Uterus (tissue), 4 donors: ENCODE data around the gene IRS1. TPM values are rescaled to one million over a fixed set of nuclear protein-coding genes. Genes with fewer than 3 reads are reported as not detected.

Experiments used
- DNase-seq, 2 donors: peaks; one replicate each; pipeline ENCODE4 v3.0.0-alpha.2; 2019 to 2020
- H3K27ac ChIP-seq, 2 donors: fragments of 200-600 bp; sonication (generic); 1 replicate in 1 of 2; 2 replicates in 1 of 2; pipeline ENCODE4 v1.5.1; 2016 to 2018
- H3K27me3 ChIP-seq, 2 donors: fragments of 200-600 bp; sonication (generic); one replicate each; pipeline ENCODE4 v1.5.1; 2018 to 2019; ENCODE audit warnings: control low read depth in 1 of 2
- H3K36me3 ChIP-seq, 2 donors: fragments of 200-600 bp; sonication (generic); one replicate each; pipeline ENCODE4 v1.5.1; 2019; ENCODE audit warnings: control low read depth in 1 of 2
- H3K4me1 ChIP-seq, 2 donors: fragments of 200-600 bp; sonication (generic); one replicate each; pipeline ENCODE4 v1.5.1; 2018 to 2019; ENCODE audit warnings: control low read depth in 1 of 2
- H3K4me3 ChIP-seq, 2 donors: fragments of 200-600 bp; sonication (generic); 1 replicate in 1 of 2; 2 replicates in 1 of 2; pipeline ENCODE4 v1.5.1; 2018 to 2019; ENCODE audit warnings: mild to moderate bottlenecking in 1 of 2
- H3K9me3 ChIP-seq, 2 donors: fragments of 200-600 bp; sonication (generic); one replicate each; pipeline ENCODE4 v1.5.1; 2019; ENCODE audit warnings: control low read depth in 1 of 2
- CTCF ChIP-seq, 4 experiments: fragments of 200-600 bp in 2 of 4; fragments of 450-650 bp in 2 of 4; sonication (generic) in 2 of 4; IDR thresholded peaks; one replicate each; pipeline ENCODE4 v1.5.1; 2016 to 2019; ENCODE audit warnings: antibody characterized with exemption in 4 of 4, mild to moderate bottlenecking in 2 of 4, moderate library complexity in 1 of 4
- POLR2A ChIP-seq, 2 donors: fragments of 450-650 bp; IDR thresholded peaks; one replicate each; pipeline ENCODE4 v1.6.1; 2016; ENCODE audit warnings: antibody characterized with exemption in 2 of 2, mild to moderate bottlenecking in 1 of 2, moderate library complexity in 1 of 2
- intact Hi-C: fragments of 100-400 bp; cut with DNase I; formaldehyde crosslinking; loops from one replicate; pipeline ENCODE4 v1.15.1; 2023; ENCODE audit warnings: low total_unique reads
- total RNA-seq, 4 donors: library from RNA; depleted of rRNA in 3 of 4; stranded (reverse); fragments of >200 nt in 3 of 4; gene quantifications; one replicate each; pipeline versions ENCODE4 v1.1.0 to v1.2.4, GENCODE V29; 2014 to 2023
- donor health status: DM: yes; HTN: yes; CAD: no.

IRS1 gene
- total RNA-seq, 4 donors from 2014 or later = 11.5 to 54.2 (median 29.5) TPM

GRCh38 chr2:226754821-226755604 is 44.6 kb downstream of the IRS1 start:
- H3K4me1 ChIP-seq = no peaks in the 10 kb centered on the region

DNA sequence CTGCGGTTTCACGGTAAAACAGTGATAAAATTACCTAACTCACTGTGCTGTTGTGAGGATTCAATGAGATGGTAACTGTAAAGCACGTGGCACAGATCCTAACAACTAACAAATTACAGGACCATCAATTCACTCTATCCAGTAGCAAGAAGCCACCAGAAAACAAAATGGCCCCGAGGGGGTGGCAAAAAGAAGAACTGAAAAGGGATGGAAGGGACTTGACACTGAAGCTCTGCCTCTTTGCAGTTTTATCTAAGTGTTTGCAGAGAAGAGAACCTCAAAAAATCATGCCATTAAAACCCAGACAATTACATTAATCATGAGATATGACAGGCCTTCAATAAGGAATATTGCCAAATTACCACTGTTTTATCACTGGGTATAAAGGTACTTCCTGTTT is 46.7 kb downstream of the IRS1 start:
- H3K36me3 ChIP-seq = no peaks in the 10 kb centered on the region
- H3K27ac ChIP-seq = peak overlapping the region; percentile 23 to 88
- TF ChIP-seq CTCF (IDR thresholded peaks at IDR 0.05) (no peak), POLR2A (IDR thresholded peaks at IDR 0.05) (no peak)
- DNase-seq = no peak
- H3K9me3 ChIP-seq = no peaks in the 10 kb centered on the region
- H3K4me3 ChIP-seq = no peak overlapping the region
- H3K27me3 ChIP-seq = no peaks in the 10 kb centered on the region
- intact Hi-C loops = no loop called here
- H3K4me1 ChIP-seq = peaks cover 0 to 6% of the 10 kb centered on the region in 2 donors

More at GRCh38 chr2:226754821-226755604, 44.6 kb downstream of the IRS1 start:
- Histone ChIP-seq H3K27me3 (no peaks in the 10 kb centered on the region), H3K36me3 (no peaks in the 10 kb centered on the region), H3K9me3 (no peaks in the 10 kb centered on the region), H3K4me3 (no peak overlapping the region), H3K27ac (peak overlapping the region; percentile 61 to 88)
- intact Hi-C loops = no loop called here
- TF ChIP-seq CTCF (IDR thresholded peaks at IDR 0.05) (no peak), POLR2A (IDR thresholded peaks at IDR 0.05) (no peak)
- no peak for DNase-seq

GRCh38 chr2:226747288-226747687 is 52.3 kb downstream of the IRS1 start:
- H3K27ac ChIP-seq = peak overlapping the region in 1 of 2 donors; percentile 34
- no peaks in the 10 kb centered on the region for H3K36me3 ChIP-seq
- H3K4me3 ChIP-seq = no peak overlapping the region
- no peak for TF ChIP-seq CTCF (IDR thresholded peaks at IDR 0.05)
- no peak for TF ChIP-seq POLR2A (IDR thresholded peaks at IDR 0.05)
- peaks cover 3 to 6% of the 10 kb centered on the region in 2 donors for H3K4me1 ChIP-seq
- intact Hi-C loops = no loop called here
- DNase-seq = no peak
- H3K9me3 ChIP-seq = no peaks in the 10 kb centered on the region
- H3K27me3 ChIP-seq = no peaks in the 10 kb centered on the region

- peak overlapping the region; percentile 6 to 32 for H3K27ac ChIP-seq
- no peak for DNase-seq
- TF ChIP-seq POLR2A (IDR thresholded peaks at IDR 0.05) (no peak), CTCF (IDR thresholded peaks at IDR 0.05) (no peak)
- no peaks in the 10 kb centered on the region for H3K27me3 ChIP-seq
- no peak overlapping the region for H3K4me3 ChIP-seq
- intact Hi-C loops = no loop called here
- no peaks in the 10 kb centered on the region for H3K36me3 ChIP-seq
- no peaks in the 10 kb centered on the region for H3K9me3 ChIP-seq
- H3K4me1 ChIP-seq = peaks cover 6 to 7% of the 10 kb centered on the region in 2 donors
Observed at GRCh38 chr2:226746196-226746800, 53.3 kb downstream of the IRS1 start.

DNA sequence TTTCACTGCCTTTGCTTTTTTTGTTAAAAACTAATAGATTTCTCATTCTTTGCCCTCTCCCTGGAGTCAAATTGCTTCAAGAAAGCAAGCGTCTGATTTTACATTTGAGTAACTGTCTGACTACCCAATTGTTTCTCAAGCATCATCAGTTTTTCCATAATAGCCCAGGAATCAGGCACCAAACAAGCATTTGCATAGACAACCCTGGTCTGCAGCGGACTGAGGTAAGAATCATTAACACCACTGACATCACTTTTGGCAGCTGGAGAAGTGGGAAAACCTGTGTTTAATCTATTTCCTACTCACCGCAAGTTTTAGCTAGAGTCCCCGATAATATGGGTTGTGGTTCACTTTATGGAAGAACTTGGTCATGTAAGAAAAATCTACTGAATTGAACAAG is 55.7 kb downstream of the IRS1 start:
- no peak for DNase-seq
- Histone ChIP-seq H3K4me1 (peaks cover 0 to 7% of the 10 kb centered on the region in 2 donors), H3K9me3 (no peaks in the 10 kb centered on the region), H3K36me3 (no peaks in the 10 kb centered on the region), H3K27me3 (no peaks in the 10 kb centered on the region), H3K27ac (peak overlapping the region; percentile 53 to 74), H3K4me3 (no peak overlapping the region)
- intact Hi-C loops = no loop called here
- TF ChIP-seq CTCF (IDR thresholded peaks at IDR 0.05) = no peak
